Prostate gland (tissue), 2 donors: ENCODE data around the gene FAM53A.

ENCODE experiments used
- POLR2A ChIP-seq: fragments of 450-650 bp; IDR thresholded peaks from one replicate; pipeline ENCODE4 v1.6.1; 2016; ENCODE audit warnings: antibody characterized with exemption, mild to moderate bottlenecking
- POLR2AphosphoS5 ChIP-seq: sonication (generic); formaldehyde crosslinking; IDR thresholded peaks from one replicate; pipeline ENCODE4 v1.6.1; 2017; ENCODE audit warnings: antibody characterized with exemption
- TF ChIP-seq, protein P1 (sequence below), 4 experiments: fragments of 200-600 bp in 2 of 4; fragments of 450-650 bp in 2 of 4; sonication (generic) in 2 of 4; IDR thresholded peaks; 1 replicate in 3 of 4; 2 replicates in 1 of 4; pipeline ENCODE4 v1.5.1; 2016 to 2019; ENCODE audit warnings: antibody characterized with exemption in 4 of 4, mild to moderate bottlenecking in 2 of 4, moderate library complexity in 2 of 4

- no peak for TF ChIP-seq POLR2A
- TF ChIP-seq, protein P1, sequence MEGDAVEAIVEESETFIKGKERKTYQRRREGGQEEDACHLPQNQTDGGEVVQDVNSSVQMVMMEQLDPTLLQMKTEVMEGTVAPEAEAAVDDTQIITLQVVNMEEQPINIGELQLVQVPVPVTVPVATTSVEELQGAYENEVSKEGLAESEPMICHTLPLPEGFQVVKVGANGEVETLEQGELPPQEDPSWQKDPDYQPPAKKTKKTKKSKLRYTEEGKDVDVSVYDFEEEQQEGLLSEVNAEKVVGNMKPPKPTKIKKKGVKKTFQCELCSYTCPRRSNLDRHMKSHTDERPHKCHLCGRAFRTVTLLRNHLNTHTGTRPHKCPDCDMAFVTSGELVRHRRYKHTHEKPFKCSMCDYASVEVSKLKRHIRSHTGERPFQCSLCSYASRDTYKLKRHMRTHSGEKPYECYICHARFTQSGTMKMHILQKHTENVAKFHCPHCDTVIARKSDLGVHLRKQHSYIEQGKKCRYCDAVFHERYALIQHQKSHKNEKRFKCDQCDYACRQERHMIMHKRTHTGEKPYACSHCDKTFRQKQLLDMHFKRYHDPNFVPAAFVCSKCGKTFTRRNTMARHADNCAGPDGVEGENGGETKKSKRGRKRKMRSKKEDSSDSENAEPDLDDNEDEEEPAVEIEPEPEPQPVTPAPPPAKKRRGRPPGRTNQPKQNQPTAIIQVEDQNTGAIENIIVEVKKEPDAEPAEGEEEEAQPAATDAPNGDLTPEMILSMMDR (IDR thresholded peaks at IDR 0.05), result no peak
- TF ChIP-seq POLR2AphosphoS5, result no peak
Observed at GRCh38 chr4:1716065-1716945, 32.2 kb upstream of the FAM53A start.
